ENCODE measurements around the gene VASN. TPM values are rescaled to one million over a fixed set of nuclear protein-coding genes. Genes with fewer than 3 reads are reported as not detected.
A peak's percentile ranks its signal among the peaks of the same experiment; 100 is the strongest.
"Not testable (repeated sequence)": the region's sequence is repeated elsewhere in the genome, so short reads cannot be mapped to it uniquely, and the experiment has no call there.

Gene VASN
- total RNA-seq, 3 donors from 2014 or later, result 14.8 to 28.5 (median 16.1) TPM

DNA sequence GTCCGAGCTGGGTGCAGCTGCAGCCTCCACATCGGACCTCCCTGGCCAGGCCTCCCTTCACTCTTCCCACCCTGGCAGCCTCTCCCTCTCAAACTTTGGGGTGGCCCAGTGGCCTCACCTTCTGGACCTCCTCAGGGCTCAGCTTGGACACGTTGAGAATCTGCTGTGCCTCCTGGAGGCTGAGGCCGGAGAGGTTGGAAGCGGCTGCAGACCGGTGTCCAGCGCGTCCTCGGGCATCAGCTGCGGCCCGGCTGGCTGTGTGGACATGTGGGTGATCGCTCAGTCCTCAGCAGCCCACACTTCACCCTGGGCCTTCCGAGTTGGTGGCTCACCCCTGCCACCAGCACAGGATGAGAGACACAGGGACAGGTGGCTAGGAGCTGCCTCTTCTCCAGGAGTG is 30.4 kb upstream of the VASN start:
- H3K4me1 ChIP-seq, result no peaks in the 10 kb centered on the region
- H3K27me3 ChIP-seq, result no peaks in the 10 kb centered on the region
- H3K9me3 ChIP-seq, result no peaks in the 10 kb centered on the region
- intact Hi-C loops (cut with DNase I; ENCODE audit: low total_unique reads), result loop anchor here (10.0 kb wide), 1 partner anchor 556 kb away; no protein-coding TSS in a partner anchor
- H3K4me3 ChIP-seq, result no peak overlapping the region
- H3K27ac ChIP-seq, result no peak overlapping the region
- DNase-seq (ENCODE audit: low spot score in 2 of 2), result no peak
- no peaks in the 10 kb centered on the region for H3K36me3 ChIP-seq
- TF ChIP-seq CTCF (IDR thresholded peaks at IDR 0.05), result no peak
- no peak for TF ChIP-seq POLR2AphosphoS5 (IDR thresholded peaks at IDR 0.05)
- TF ChIP-seq POLR2A (IDR thresholded peaks at IDR 0.05), result no peak

- DNase-seq (ENCODE audit: low spot score in 2 of 2), result no peak
- intact Hi-C loops (cut with DNase I; ENCODE audit: low total_unique reads), result loop anchor here (10.0 kb wide), 1 partner anchor 558 kb away; no protein-coding TSS in a partner anchor
Measured at GRCh38 chr16:4342866-4343744, 28.5 kb upstream of the VASN start.

GRCh38 chr16:4344300-4344982 is 27.2 kb upstream of the VASN start:
- not testable (repeated sequence) for H3K4me1 ChIP-seq, H3K9me3 ChIP-seq
- intact Hi-C loops (cut with DNase I; ENCODE audit: low total_unique reads), result loop anchor here (10.0 kb wide), 1 partner anchor 560 kb away; no protein-coding TSS in a partner anchor

More at GRCh38 chr16:4342866-4343744, 28.5 kb upstream of the VASN start:
- H3K9me3 ChIP-seq, result no peaks in the 10 kb centered on the region
- H3K4me1 ChIP-seq, result no peaks in the 10 kb centered on the region
- TF ChIP-seq POLR2AphosphoS5 (IDR thresholded peaks at IDR 0.05) (no peak), POLR2A (IDR thresholded peaks at IDR 0.05) (no peak), CTCF (IDR thresholded peaks at IDR 0.05) (no peak)
- no peaks in the 10 kb centered on the region for H3K27me3 ChIP-seq
- H3K4me3 ChIP-seq, result no peak overlapping the region
- no peak overlapping the region for H3K27ac ChIP-seq
- no peaks in the 10 kb centered on the region for H3K36me3 ChIP-seq

DNA sequence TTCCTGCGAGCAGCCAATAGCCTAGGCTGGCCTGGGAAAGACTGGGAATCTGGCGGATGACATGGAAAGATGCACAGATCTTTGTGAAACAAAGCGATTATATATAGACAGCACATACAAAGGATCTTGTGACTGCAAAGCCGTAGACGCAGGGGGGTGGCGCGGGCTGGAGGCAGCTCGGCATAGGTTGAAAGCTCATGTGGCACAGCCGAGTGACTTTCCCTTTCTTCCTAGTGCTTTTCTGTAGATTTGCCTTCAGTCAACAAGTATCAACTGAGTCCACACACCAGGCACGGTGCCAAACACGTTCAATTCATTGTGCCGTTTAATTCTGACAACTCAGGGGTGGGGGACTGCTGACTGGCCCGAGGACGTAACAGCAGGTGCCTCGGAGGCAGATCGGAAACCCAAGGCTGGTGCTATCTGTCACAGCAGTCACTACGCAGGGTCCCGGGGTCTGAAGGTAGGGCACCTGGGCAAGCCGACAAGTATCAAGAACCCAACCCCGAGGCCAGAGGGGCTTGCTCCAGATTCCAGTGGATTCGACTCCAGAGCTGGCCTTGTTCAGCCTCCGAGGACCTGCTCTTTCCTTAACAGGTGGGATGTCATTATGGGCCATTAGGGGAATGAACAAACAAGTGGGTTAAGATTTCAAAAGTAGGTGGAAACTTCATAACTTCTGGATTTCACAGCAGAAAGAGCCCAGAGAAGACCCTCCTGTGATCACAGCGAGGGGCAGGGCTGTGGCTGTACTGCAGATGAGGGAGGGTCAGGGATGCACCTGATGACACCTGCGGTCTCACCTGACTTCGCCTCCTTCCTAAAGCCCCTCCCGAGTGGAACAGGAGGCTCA is 26.4 kb upstream of the VASN start:
- TF ChIP-seq CTCF (IDR thresholded peaks at IDR 0.05) (no peak), POLR2A (IDR thresholded peaks at IDR 0.05) (no peak), POLR2AphosphoS5 (IDR thresholded peaks at IDR 0.05) (no peak)
- Histone ChIP-seq H3K27me3 (no peaks in the 10 kb centered on the region), H3K9me3 (no peaks in the 10 kb centered on the region), H3K27ac (peak overlapping the region in 1 of 2 donors; percentile 23), H3K4me1 (no peaks in the 10 kb centered on the region), H3K4me3 (no peak overlapping the region), H3K36me3 (no peaks in the 10 kb centered on the region)
- intact Hi-C loops (cut with DNase I; ENCODE audit: low total_unique reads), result loop anchor here (10.0 kb wide), 1 partner anchor 560 kb away; no protein-coding TSS in a partner anchor
- DNase-seq (ENCODE audit: low spot score in 2 of 2), result no peak

More at GRCh38 chr16:4344300-4344982, 27.2 kb upstream of the VASN start:
- H3K27me3 ChIP-seq; H3K4me3 ChIP-seq; DNase-seq (ENCODE audit: low spot score in 2 of 2); H3K36me3 ChIP-seq: not testable (repeated sequence)
- peak overlapping the region in 1 of 2 donors; percentile 23 for H3K27ac ChIP-seq

Measured in breast epithelium (tissue), 4 donors.